Left cardiac atrium (tissue), 4 donors: Measurements from ENCODE around the gene TGM3. TPM values are rescaled to one million over a fixed set of nuclear protein-coding genes. Genes with fewer than 3 reads are reported as not detected.
"Not testable (repeated sequence)": the region's sequence is repeated elsewhere in the genome, so short reads cannot be mapped to it uniquely, and the experiment has no call there.

Experiments
- ATAC-seq, 2 donors: fragments of 200-7000 bp; cut with Tn5 transposase; one replicate each; pipeline ENCODE4 v1.9.1; 2020; ENCODE audit warnings: mild to moderate bottlenecking in 2 of 2, moderate library complexity in 2 of 2
- DNase-seq: peaks from one replicate; pipeline ENCODE4 v3.0.0-alpha.2; 2020
- intact Hi-C, 2 donors: fragments of 100-400 bp; cut with DNase I; formaldehyde crosslinking; loops; one replicate each; pipeline versions ENCODE4 v1.14.1 to v1.15.1; 2022 to 2023
- long read RNA-seq: library from polyadenylated mRNA; unstranded; transcript quantifications from one replicate; pipeline ENCODE4 v2.0.0, GENCODE V29; 2021
- total RNA-seq, 2 donors: library from RNA; stranded (reverse); fragmentation: NEBNext Ultra II Directional; extraction: Animal tissue kit (Norgen Biotek cat#: 25700); gene quantifications; one replicate each; pipeline ENCODE4 v1.2.1, GENCODE V29; 2021
- donor health status: DM: no; HTN: yes; CAD: no.
- donor health status: DM: no; HTN: yes; CAD: no; lungs with severe emphysema.
- donor health status: DM: yes; HTN: yes; CAD: no.
- donor health status: Dilated cardiomyopathy.

The TGM3 gene
- not detected for total RNA-seq
- long read RNA-seq, result 0 reads

GRCh38 chr20:2295886-2296515 lies at the start of gene TGM3:
Gene TGM3, plus strand, starts transcription at chr20:2296001. Its CDS starts 63 bp downstream, at chr20:2296064.
- DNase-seq, result no peak
- intact Hi-C loops, result no loop called here
- no peak for ATAC-seq

GRCh38 chr20:2246069-2246491 lies 49.7 kb upstream of the TGM3 start:
- DNase-seq (no peak), ATAC-seq (no peak)
- intact Hi-C loops, result no loop called here

GRCh38 chr20:2248837-2249236 lies 47.0 kb upstream of the TGM3 start:
- no peak for DNase-seq
- ATAC-seq, result no peak
- intact Hi-C loops, result no loop called here

GRCh38 chr20:2249935-2250334 lies 45.9 kb upstream of the TGM3 start:
- intact Hi-C loops, result no loop called here
- ATAC-seq (no peak), DNase-seq (no peak)

- intact Hi-C loops, result no loop called here
- DNase-seq (no peak), ATAC-seq (no peak)
Observed at GRCh38 chr20:2252419-2252997, 43.3 kb upstream of the TGM3 start.

GRCh38 chr20:2253256-2253655 lies 42.5 kb upstream of the TGM3 start:
- no peak for DNase-seq
- ATAC-seq, result no peak
- intact Hi-C loops, result no loop called here

- intact Hi-C loops, result no loop called here
- DNase-seq, result no peak
Observed at GRCh38 chr20:2254333-2254732, 41.5 kb upstream of the TGM3 start.

GRCh38 chr20:2255926-2256531 lies 39.8 kb upstream of the TGM3 start:
- DNase-seq, result no peak
- intact Hi-C loops, result loop anchor here in 1 of 2 donors (5.0 kb wide), 1 partner anchor 234 kb away; no protein-coding TSS in a partner anchor
- no peak for ATAC-seq

More at GRCh38 chr20:2254333-2254732, 41.5 kb upstream of the TGM3 start:
- ATAC-seq, result no peak

- ATAC-seq (no peak), DNase-seq (no peak)
- intact Hi-C loops, result loop anchor here in 1 of 2 donors (5.0 kb wide), 1 partner anchor 237 kb away; no protein-coding TSS in a partner anchor
Observed at GRCh38 chr20:2259731-2260130, 36.1 kb upstream of the TGM3 start.

- DNase-seq (no peak), ATAC-seq (no peak)
- intact Hi-C loops, result no loop called here
Observed at GRCh38 chr20:2260250-2260649, 35.6 kb upstream of the TGM3 start.

- no peak for ATAC-seq
- no peak for DNase-seq
- intact Hi-C loops, result no loop called here
Observed at GRCh38 chr20:2261046-2261485, 34.7 kb upstream of the TGM3 start.

- ATAC-seq (no peak), DNase-seq (no peak)
- intact Hi-C loops, result no loop called here
Observed at GRCh38 chr20:2261629-2262028, 34.2 kb upstream of the TGM3 start.

GRCh38 chr20:2264118-2264517 lies 31.7 kb upstream of the TGM3 start:
- DNase-seq (no peak), ATAC-seq (no peak)
- intact Hi-C loops, result no loop called here

GRCh38 chr20:2264621-2265374 lies 31.0 kb upstream of the TGM3 start:
- ATAC-seq, DNase-seq, intact Hi-C loops: not testable (repeated sequence)

- DNase-seq (no peak), ATAC-seq (no peak)
- intact Hi-C loops, result no loop called here
Observed at GRCh38 chr20:2273634-2274302, 22.0 kb upstream of the TGM3 start.

GRCh38 chr20:2276015-2276414 lies 19.8 kb upstream of the TGM3 start:
- intact Hi-C loops, result no loop called here
- no peak for DNase-seq
- peak in 1 of 2 donors; percentile 64 for ATAC-seq

- intact Hi-C loops, result no loop called here
- ATAC-seq (no peak), DNase-seq (no peak)
Observed at GRCh38 chr20:2279253-2279779, 16.5 kb upstream of the TGM3 start.

GRCh38 chr20:2280082-2280481 lies 15.7 kb upstream of the TGM3 start:
- no peak for DNase-seq
- no peak for ATAC-seq
- intact Hi-C loops, result no loop called here

GRCh38 chr20:2281563-2281962 lies 14.2 kb upstream of the TGM3 start:
- intact Hi-C loops, result no loop called here
- no peak for ATAC-seq
- DNase-seq, result no peak
